Astrocyte (in vitro differentiated cells and primary cell): ENCODE data around the gene RNF144A. TPM values are rescaled to one million over a fixed set of nuclear protein-coding genes. Genes with fewer than 3 reads are reported as not detected.

Experiments
- DNase-seq: peaks from one replicate; pipeline ENCODE4 v3.0.0-alpha.2; 2010; ENCODE audit warnings: low read depth
- FAIRE-seq: peaks from 2 replicates; lab custom pipeline; 2011; peaks lifted over from hg19 to GRCh38; lab: Jason Lieb, UNC
- H2AFZ ChIP-seq: 2 replicates; pipeline ENCODE4 v1.6.0; 2012; ENCODE audit warnings: low read depth, low read length, inconsistent platforms
- H3K27ac ChIP-seq: 2 replicates; pipeline ENCODE4 v1.5.1; 2011; ENCODE audit warnings: low read depth, low read length, inconsistent platforms
- H3K27me3 ChIP-seq: 2 replicates; pipeline ENCODE4 v1.6.0; 2011; ENCODE audit warnings: low read length, inconsistent platforms; ENCODE audit not compliant: insufficient read depth
- H3K36me3 ChIP-seq: 2 replicates; pipeline ENCODE4 v1.5.1; 2011; ENCODE audit warnings: low read length, inconsistent platforms; ENCODE audit not compliant: insufficient read depth
- H3K4me1 ChIP-seq: 2 replicates; pipeline ENCODE4 v1.5.1; 2011; ENCODE audit warnings: low read length, inconsistent platforms; ENCODE audit not compliant: insufficient read depth
- H3K4me2 ChIP-seq: 2 replicates; pipeline ENCODE4 v1.6.0; 2012; ENCODE audit warnings: low read length, inconsistent platforms
- H3K4me3 ChIP-seq: 2 replicates; pipeline ENCODE4 v1.5.1; 2011; ENCODE audit warnings: low read depth, mild to moderate bottlenecking, low read length, inconsistent platforms; ENCODE audit not compliant: insufficient read depth
- H3K79me2 ChIP-seq: 2 replicates; pipeline ENCODE4 v1.6.0; 2012; ENCODE audit warnings: mild to moderate bottlenecking, low read length, inconsistent platforms; ENCODE audit not compliant: insufficient read depth
- H3K9ac ChIP-seq: 2 replicates; pipeline ENCODE4 v1.6.0; 2012; ENCODE audit warnings: mild to moderate bottlenecking, low read length, inconsistent platforms
- H3K9me3 ChIP-seq: 2 replicates; pipeline ENCODE4 v1.5.1; 2012; ENCODE audit warnings: low read depth, mild to moderate bottlenecking, low read length, inconsistent platforms; ENCODE audit not compliant: insufficient read depth
- H4K20me1 ChIP-seq: 2 replicates; pipeline ENCODE4 v1.6.0; 2012; ENCODE audit warnings: low read length, inconsistent platforms; ENCODE audit not compliant: insufficient read depth
- H3K27ac Mint-ChIP-seq: one replicate; pipeline ENCODE4 v1.8.0; 2021; ENCODE audit warnings: mild to moderate bottlenecking, mixed read lengths; ENCODE audit not compliant: unreplicated experiment
- H3K27me3 Mint-ChIP-seq: one replicate; pipeline ENCODE4 v1.8.0; 2021; ENCODE audit warnings: low read depth, mixed read lengths; ENCODE audit not compliant: unreplicated experiment
- H3K36me3 Mint-ChIP-seq: one replicate; pipeline ENCODE4 v1.8.0; 2021; ENCODE audit warnings: low read depth, mixed read lengths; ENCODE audit not compliant: unreplicated experiment
- H3K4me1 Mint-ChIP-seq: one replicate; pipeline ENCODE4 v1.8.0; 2021; ENCODE audit warnings: low read depth, mixed read lengths; ENCODE audit not compliant: unreplicated experiment
- H3K4me3 Mint-ChIP-seq: one replicate; pipeline ENCODE4 v1.8.0; 2021; ENCODE audit warnings: mild to moderate bottlenecking, moderate library complexity, mixed read lengths; ENCODE audit not compliant: unreplicated experiment
- H3K9me3 Mint-ChIP-seq: one replicate; pipeline ENCODE4 v1.8.0; 2021; ENCODE audit warnings: mild to moderate bottlenecking, mixed read lengths; ENCODE audit not compliant: unreplicated experiment
- EZH2 ChIP-seq: IDR thresholded peaks from 2 replicates; pipeline ENCODE4 v1.6.1; 2012; ENCODE audit warnings: mild to moderate bottlenecking, low read length, inconsistent platforms; ENCODE audit not compliant: insufficient read depth
- total RNA-seq: library from RNA; stranded (reverse); gene quantifications from 2 replicates; pipeline ENCODE4 v1.2.1, GENCODE V29; 2021
- TF ChIP-seq, protein P1 (sequence below): IDR thresholded peaks from 2 replicates; pipeline ENCODE4 v1.5.1; 2011; ENCODE audit warnings: low read depth, mild to moderate bottlenecking, inconsistent platforms, low read length, moderate library complexity; ENCODE audit not compliant: insufficient read depth

The RNF144A gene
- total RNA-seq, 1 donor from 2014 or later: 4.9 TPM

DNA sequence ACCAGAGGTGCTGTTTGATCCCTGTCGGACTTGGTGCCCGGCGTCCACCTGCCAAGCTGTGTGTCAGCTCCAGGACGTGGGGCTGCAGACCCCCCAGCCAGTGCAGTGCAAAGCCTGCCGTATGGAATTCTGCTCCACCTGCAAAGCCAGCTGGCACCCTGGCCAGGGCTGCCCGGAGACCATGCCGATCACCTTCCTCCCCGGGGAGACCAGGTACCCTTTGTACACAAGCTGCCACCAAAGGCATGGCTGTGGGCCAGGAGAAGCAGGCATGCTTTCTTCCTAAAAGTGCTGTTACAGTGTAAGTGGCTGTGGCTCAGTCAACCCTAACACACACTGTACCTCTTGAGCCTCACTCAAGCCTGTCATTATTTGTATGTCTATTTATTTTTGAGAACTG is 103.3 kb downstream of the RNF144A start:
- Histone ChIP-seq H3K79me2 (no peaks in the 10 kb centered on the region), H3K4me3 (no peak overlapping the region), H3K27ac (no peak overlapping the region), H3K27me3 (no peaks in the 10 kb centered on the region), H3K9ac (no peak overlapping the region), H3K9me3 (no peaks in the 10 kb centered on the region), H3K4me1 (peaks cover 14% of the 10 kb centered on the region), H2AFZ (no peak overlapping the region), H3K36me3 (no peaks in the 10 kb centered on the region), H4K20me1 (no peaks in the 10 kb centered on the region), H3K4me2 (no peak overlapping the region)
- H3K4me3 Mint-ChIP-seq: no peak overlapping the region
- no peaks in the 10 kb centered on the region for H3K36me3 Mint-ChIP-seq
- TF ChIP-seq, protein P1, sequence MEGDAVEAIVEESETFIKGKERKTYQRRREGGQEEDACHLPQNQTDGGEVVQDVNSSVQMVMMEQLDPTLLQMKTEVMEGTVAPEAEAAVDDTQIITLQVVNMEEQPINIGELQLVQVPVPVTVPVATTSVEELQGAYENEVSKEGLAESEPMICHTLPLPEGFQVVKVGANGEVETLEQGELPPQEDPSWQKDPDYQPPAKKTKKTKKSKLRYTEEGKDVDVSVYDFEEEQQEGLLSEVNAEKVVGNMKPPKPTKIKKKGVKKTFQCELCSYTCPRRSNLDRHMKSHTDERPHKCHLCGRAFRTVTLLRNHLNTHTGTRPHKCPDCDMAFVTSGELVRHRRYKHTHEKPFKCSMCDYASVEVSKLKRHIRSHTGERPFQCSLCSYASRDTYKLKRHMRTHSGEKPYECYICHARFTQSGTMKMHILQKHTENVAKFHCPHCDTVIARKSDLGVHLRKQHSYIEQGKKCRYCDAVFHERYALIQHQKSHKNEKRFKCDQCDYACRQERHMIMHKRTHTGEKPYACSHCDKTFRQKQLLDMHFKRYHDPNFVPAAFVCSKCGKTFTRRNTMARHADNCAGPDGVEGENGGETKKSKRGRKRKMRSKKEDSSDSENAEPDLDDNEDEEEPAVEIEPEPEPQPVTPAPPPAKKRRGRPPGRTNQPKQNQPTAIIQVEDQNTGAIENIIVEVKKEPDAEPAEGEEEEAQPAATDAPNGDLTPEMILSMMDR: no peak
- TF ChIP-seq EZH2: no peak
- H3K9me3 Mint-ChIP-seq: no peaks in the 10 kb centered on the region
- H3K27ac Mint-ChIP-seq: no peak overlapping the region
- FAIRE-seq (no peak), DNase-seq (no peak)
- peaks cover 12% of the 10 kb centered on the region for H3K4me1 Mint-ChIP-seq
- H3K27me3 Mint-ChIP-seq: no peaks in the 10 kb centered on the region

DNA sequence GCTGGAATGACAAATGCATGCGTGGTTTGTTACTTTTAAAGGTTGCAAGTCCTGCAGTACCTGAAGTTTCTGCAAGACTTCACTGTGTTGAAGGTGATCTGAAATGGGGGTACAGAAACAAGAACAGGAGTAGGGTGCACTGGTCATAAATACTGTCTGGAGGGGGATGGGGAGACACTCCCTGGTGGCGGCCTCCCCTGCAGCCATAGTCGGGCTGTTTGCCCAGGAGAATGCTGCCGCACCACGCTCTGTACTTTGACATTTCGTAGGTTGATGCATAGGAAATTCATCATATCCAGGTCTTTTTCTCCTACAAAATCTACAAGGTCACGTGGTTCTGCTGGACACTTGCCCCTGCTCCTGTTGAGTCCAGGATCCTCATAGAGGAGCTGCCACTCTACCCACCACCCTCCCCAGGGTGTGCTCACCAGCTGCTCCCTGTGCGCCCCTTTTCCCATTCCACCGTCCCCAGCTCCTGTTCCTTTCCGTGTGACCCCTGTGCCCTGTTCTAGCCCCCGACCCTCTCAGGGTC is 103.8 kb downstream of the RNF144A start:
- H3K27ac Mint-ChIP-seq: no peak overlapping the region
- no peaks in the 10 kb centered on the region for H3K36me3 Mint-ChIP-seq
- H3K4me3 Mint-ChIP-seq: no peak overlapping the region
- no peak for FAIRE-seq
- H3K4me2 ChIP-seq: no peak overlapping the region
- H3K79me2 ChIP-seq: no peaks in the 10 kb centered on the region
- no peaks in the 10 kb centered on the region for H4K20me1 ChIP-seq
- H3K27me3 ChIP-seq: no peaks in the 10 kb centered on the region
- no peaks in the 10 kb centered on the region for H3K27me3 Mint-ChIP-seq
- no peaks in the 10 kb centered on the region for H3K9me3 ChIP-seq
- peaks cover 14% of the 10 kb centered on the region for H3K4me1 ChIP-seq
- H3K4me1 Mint-ChIP-seq: peaks cover 12% of the 10 kb centered on the region
- TF ChIP-seq EZH2: no peak
- TF ChIP-seq, protein P1: no peak
- H3K9ac ChIP-seq: no peak overlapping the region
- no peak overlapping the region for H2AFZ ChIP-seq
- H3K27ac ChIP-seq: no peak overlapping the region
- no peak overlapping the region for H3K4me3 ChIP-seq
- no peak for DNase-seq
- no peaks in the 10 kb centered on the region for H3K9me3 Mint-ChIP-seq
- H3K36me3 ChIP-seq: no peaks in the 10 kb centered on the region
